ENCODE results near the gene COL2A1. TPM values are rescaled to one million over a fixed set of nuclear protein-coding genes. Genes with fewer than 3 reads are reported as not detected.
A peak's percentile ranks its signal among the peaks of the same experiment; 100 is the strongest.

Gene COL2A1
- total and polyA plus RNA-seq, 8 donors = 0.06 to 91.3 (median 71.0) TPM; not detected in 1

DNA sequence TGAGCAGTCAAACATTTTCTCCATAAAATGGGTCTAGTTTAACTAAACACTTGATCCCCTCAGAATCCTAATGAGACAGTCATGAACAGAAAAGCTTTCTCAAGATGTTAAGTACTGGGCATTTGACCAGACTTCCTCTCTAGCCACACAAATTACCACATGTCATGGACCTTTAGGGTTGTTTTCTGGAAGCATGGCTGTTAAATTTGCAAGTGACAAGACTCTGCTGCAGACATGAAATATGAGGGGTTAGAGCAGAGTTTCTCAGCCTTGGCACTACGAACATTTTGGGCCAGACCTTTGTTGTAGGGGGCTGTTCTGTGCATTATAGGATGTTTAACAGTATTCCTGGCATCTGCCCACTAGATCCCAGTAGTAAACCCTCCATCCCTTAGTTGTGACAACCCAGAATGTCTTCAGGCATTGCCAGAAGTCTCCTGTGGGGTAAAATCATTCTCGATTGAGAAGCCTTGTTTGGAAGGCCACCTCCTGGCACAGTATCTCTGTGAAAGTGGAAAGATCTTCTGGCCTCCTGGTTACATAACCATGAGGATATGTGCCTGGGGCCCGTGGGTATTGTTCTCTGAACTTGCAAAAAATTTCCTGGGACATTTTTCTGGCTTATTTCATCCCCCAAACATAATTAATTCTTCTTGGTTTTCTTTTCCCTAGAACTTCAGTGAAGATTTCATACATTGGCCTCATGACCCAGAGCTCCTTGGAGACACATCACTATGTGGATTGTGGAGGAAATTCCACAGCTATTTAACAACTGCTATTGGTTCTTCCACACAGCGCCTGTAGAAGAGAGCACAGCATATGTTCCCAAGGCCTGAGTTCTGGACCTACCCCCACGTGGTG, 36.6 kb downstream of the COL2A1 start:
- H3K9me3 ChIP-seq = no peaks in the 10 kb centered on the region
- H3K4me3 ChIP-seq = no peak overlapping the region
- no peaks in the 10 kb centered on the region for H3K27me3 ChIP-seq
- peaks cover 0 to 21% of the 10 kb centered on the region in 2 donors for H3K4me1 ChIP-seq
- no peak overlapping the region for H3K27ac ChIP-seq
- peaks cover 0 to 26% of the 10 kb centered on the region in 2 donors for H3K36me3 ChIP-seq
- no peak for TF ChIP-seq CTCF (IDR thresholded peaks at IDR 0.05)
- DNase-seq (no peak), ATAC-seq (no peak)
- intact Hi-C loops (cut with DNase I) = no loop called here

DNA sequence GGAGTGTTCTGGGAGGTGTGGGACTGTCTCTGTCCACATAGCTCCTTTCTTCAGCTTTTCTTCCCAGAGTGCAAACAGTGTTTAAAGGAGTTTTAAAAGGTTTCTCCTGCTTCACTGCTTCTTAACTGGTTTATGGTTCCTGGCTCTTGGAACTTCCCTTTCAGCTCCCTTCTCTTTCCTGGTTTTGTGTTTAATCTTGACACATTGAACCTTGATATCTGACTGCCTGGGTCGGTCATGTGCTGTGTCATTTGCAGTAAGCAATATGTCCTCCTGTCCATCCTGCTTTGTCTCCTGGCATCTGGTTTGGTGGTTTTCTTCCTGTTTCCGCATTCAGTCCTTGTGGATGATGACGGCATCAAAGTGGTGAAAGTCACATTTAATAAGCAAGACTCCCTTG, 38.7 kb downstream of the COL2A1 start:
- Histone ChIP-seq H3K27ac (no peak overlapping the region), H3K9me3 (no peaks in the 10 kb centered on the region), H3K4me3 (no peak overlapping the region), H3K36me3 (peaks cover 0 to 26% of the 10 kb centered on the region in 2 donors), H3K4me1 (peaks cover 0 to 21% of the 10 kb centered on the region in 2 donors), H3K27me3 (no peaks in the 10 kb centered on the region)
- DNase-seq = no peak
- no peak for TF ChIP-seq CTCF (IDR thresholded peaks at IDR 0.05)
- intact Hi-C loops (cut with DNase I) = no loop called here
- no peak for ATAC-seq

DNA sequence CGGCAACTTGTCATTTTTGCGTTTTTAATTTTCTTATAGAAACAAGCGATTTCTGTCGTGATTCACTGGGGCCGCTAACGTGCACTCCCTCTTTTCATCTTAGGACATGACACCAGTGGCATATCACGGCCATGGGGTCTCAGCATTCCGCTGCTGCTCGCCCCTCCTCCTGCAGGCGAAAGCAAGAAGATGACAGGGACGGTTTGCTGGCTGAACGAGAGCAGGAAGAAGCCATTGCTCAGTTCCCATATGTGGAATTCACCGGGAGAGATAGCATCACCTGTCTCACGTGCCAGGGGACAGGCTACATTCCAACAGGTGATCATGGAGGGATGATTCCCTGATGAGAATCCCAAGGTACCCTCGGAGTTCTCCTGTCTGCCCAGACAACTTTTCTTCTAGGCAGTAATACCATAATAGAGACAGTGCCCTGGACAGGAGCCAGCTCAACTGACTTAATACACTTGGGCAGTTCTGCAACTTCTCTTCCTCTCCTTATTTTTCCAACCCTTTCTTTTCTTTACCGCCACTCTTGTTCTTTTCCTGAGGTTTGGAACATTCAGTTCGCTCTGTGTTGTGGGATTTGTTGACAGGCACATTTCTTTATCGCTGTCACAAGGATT, 40.1 kb downstream of the COL2A1 start:
- Histone ChIP-seq H3K27me3 (no peaks in the 10 kb centered on the region), H3K4me3 (peak overlapping the region; percentile 77 to 98), H3K36me3 (peaks cover 0 to 26% of the 10 kb centered on the region in 2 donors), H3K4me1 (peaks cover 0 to 21% of the 10 kb centered on the region in 2 donors), H3K27ac (no peak overlapping the region), H3K9me3 (no peaks in the 10 kb centered on the region)
- intact Hi-C loops (cut with DNase I) = no loop called here
- DNase-seq = no peak
- ATAC-seq = no peak
- no peak for TF ChIP-seq CTCF (IDR thresholded peaks at IDR 0.05)

DNA sequence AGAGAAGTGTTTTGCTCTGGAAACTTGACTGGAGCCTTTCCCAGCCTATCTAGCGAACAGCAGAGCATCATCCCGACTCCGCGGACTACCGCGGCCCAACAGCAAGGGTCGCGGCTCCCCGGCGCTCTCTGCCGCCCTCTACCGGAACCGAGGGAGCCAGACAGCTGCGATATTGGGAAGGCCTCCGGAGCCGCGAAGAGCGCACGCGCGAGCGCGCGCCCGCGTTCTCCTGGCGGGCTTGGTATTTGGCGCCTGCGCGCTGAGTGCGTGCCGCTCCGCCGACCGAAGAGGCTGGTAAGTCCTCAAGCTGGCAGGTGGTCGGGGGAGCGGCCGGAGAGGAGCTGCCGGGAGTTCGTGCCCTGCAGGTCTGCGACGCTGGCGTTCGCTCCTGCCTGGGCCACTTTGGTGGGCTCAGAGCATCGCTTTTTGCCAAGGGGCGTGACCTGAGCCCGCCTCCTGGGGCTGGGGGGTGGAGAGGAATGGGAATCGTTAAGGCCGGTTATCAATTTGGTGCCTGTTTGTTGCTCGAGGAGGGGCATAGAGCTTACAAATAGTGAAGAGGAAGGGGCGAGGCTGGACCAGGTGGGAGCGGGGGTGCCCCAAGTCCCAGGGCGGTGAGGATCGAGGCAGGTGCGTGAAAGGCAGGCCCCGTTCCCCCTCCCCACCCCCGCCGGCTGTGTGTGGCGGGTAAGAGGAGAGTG, 40.8 kb downstream of the COL2A1 start, which contains the start of gene TMEM106C:
TSS of gene TMEM106C (plus strand) at position 257 of the 701 bp plus-strand sequence. CDS start 641 bp downstream, outside the sequence.
- Histone ChIP-seq H3K4me3 (peak within 1 kb of the TSS; percentile 77 to 98), H3K9me3 (no peaks in the 10 kb centered on the region), H3K36me3 (peaks cover 0 to 20% of the 10 kb centered on the region in 2 donors), H3K27me3 (no peaks in the 10 kb centered on the region), H3K27ac (no peak within 1 kb of the TSS), H3K4me1 (peaks cover 0 to 21% of the 10 kb centered on the region in 2 donors)
- DNase-seq (peak; percentile 92 to 99 (median 97)), ATAC-seq (peak; percentile 99)
- TF ChIP-seq CTCF (IDR thresholded peaks at IDR 0.05) = peak; percentile 96 to 97
- intact Hi-C loops (cut with DNase I) = no loop called here
